ENCODE results near the gene NUS1.
"Not testable (repeated sequence)": the region's sequence is repeated elsewhere in the genome, so short reads cannot be mapped to it uniquely, and the experiment has no call there.

Gene NUS1

DNA sequence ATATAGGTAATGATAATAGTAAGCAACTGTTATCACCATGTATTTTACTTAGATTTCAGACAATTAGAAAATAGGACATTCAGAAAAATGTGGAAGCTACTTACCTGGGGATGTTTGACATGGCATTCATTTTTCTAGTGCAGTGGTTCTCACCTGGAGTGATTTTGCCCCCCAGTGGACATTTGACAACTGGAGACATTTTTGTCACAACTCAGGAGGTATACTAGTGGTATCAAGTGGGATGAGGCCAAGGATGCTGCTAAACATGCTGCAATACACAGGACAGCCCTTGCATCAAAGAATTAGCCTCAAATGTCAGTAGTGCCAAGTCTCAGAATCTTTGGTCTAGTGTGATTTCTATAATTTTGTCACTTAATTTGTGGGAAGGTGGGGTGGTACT is 36.1 kb downstream of the NUS1 start:
- DNase-seq (ENCODE audit: low read depth): no peak

DNA sequence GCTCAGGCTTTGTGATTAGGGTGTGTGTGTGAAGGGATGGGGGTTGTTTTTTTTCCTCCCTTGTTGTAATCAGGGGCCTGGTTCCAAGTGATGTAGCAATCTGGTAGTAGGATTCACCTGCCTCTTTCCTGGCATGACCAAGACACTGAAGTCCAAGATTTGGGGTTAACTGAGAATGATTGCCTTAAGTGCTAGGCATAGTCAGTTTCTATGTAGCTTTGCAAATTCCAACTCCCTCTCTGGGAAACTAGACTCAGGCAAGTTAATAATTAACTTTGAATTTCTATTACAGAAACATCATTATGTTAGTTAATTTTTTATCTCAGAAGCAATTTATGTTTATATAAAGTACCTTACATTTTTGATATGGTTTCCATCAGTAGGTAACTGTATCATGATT is 43.6 kb downstream of the NUS1 start:
- DNase-seq (ENCODE audit: low read depth): no peak

DNA sequence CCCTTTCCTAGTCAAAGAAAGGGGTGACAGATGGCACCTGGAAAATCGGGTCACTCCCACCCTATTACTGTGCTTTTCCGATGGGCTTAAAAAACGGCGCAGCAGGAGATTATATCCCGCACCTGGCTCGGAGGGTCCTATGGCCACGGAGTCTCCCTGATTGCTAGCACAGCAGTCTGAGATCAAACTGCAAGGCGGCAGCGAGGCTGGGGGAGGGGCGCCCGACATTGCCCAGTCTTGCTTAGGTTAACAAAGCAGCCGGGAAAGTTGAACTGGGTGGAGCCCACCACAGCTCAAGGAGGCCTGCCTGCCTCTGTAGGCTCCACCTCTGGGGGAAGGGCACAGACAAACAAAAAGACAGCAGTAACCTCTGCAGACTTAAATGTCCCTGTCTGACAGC is 46.3 kb downstream of the NUS1 start:
- not testable (repeated sequence) for DNase-seq (ENCODE audit: low read depth)

DNA sequence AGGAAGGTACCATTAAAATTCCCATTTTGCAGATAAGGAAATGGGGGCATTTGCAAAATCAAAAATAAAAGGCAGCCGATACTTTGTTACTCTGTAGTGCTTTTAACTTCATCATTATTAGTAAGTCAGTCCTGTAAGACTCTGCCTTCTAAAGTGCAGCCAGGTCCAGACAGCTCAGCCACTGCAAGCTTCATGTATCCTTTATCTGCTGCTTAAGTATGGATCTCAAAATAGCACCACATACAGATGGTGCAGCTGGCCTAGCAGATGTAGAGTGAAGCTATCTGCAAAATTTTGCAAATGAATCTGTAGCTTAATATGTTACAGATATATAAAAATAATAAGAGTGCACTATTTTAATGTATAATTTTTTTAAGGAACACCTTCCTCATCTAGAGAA is 53.4 kb downstream of the NUS1 start:
- no peak for DNase-seq (ENCODE audit: low read depth)

DNA sequence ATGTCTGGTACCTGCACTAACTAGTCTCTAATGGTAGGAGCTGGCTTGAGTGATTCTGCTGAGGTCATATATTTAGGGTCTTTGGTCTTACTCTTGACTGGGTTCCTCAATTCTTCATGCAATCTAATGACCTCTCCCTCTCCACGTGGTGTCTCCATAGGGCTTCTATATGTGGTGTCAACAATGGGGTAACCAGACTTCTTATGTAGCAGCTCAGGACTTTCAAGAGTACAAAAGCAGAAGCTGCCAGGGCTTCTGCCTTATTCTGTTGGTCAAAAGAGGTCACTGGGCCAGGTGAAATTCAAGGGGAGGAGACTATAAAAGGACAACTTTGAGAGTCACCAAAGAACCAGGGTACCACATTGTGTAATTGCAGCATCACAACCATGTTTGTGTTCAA is 54.3 kb downstream of the NUS1 start:
- no peak for DNase-seq (ENCODE audit: low read depth)

DNA sequence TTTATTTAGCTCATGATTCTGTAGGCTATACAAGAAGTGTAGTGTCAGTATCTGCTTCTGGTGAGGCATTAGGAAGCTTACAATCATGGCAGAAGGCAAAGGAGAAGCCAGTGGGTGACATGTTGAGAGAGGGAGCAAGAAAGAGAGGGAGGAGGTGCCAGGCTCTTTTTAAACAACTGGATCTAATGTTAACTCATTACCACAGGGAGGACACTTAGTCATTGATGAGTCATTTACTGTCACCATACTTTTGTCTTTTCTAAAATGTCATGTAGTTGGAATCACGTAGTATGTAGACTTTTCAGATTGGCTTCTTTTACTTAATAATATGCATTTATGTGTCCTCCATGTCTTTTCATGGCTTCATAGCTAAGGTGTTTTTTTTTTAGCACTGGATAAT is 58.1 kb downstream of the NUS1 start:
- no peak for DNase-seq (ENCODE audit: low read depth)

DNA sequence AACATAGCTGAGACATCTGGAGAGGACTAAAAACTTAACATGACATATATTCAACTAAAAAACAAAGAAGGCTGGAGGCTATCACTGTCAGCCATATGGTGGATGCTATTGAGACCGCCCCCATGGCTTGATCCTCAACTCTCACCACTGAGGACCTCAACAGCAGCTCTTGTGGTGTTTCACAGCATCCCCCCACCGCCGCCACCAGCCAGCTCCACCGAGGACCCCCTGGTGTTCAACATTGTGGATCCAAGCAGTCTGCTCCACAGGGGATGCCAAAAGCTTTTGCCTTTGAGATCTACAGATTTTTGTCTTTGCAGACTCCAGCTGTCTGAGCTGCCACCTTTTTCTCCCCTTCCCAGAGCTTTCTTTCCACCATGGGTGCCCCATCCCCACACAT is 64.6 kb downstream of the NUS1 start:
- no peak for DNase-seq (ENCODE audit: low read depth)

DNA sequence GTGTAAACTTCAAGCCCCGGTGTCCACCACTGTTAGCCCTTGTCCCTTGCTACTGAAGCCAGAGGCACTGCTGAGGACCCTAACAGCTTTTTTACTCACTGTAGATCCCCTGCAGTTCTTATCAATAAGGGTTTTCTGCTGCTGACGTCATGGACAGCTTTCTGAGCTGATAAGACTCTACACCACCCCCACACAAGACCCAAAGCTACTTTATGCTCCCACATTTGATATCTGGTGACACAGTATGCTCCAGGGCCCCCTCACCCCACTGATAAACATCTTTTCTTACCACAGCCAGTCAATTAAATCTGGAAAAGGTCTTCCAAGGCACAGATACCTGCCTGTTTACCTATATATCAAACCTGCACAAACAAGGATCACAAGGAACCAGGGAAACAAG is 65.3 kb downstream of the NUS1 start:
- no peak for DNase-seq (ENCODE audit: low read depth)

DNA sequence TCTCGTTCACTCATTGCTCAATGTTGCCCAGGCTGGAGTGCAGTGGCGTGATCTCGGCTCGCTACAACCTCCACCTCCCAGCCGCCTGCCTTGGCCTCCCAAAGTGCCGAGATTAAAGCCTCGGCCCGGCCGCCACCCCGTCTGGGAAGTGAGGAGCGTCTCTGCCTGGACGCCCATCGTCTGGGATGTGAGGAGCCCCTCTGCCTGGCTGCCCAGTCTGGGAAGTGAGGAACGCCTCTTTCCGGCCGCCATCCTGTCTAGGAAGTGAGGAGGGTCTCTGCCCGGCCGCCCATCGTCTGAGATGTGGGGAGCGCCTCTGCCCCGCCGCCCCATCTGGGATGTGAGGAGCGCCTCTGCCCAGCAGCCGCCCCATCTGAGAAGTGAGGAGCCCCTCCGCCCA is 75.4 kb downstream of the NUS1 start:
- not testable (repeated sequence) for DNase-seq (ENCODE audit: low read depth)
